OCI-M2 (cell line): ENCODE measurements around the gene UCK1.

ENCODE experiments used
- DNase-seq: peaks from one replicate; lab custom pipeline; 2025; ENCODE audit not compliant: unreplicated experiment; lab: John Stamatoyannopoulos, UW

UCK1 gene

DNA sequence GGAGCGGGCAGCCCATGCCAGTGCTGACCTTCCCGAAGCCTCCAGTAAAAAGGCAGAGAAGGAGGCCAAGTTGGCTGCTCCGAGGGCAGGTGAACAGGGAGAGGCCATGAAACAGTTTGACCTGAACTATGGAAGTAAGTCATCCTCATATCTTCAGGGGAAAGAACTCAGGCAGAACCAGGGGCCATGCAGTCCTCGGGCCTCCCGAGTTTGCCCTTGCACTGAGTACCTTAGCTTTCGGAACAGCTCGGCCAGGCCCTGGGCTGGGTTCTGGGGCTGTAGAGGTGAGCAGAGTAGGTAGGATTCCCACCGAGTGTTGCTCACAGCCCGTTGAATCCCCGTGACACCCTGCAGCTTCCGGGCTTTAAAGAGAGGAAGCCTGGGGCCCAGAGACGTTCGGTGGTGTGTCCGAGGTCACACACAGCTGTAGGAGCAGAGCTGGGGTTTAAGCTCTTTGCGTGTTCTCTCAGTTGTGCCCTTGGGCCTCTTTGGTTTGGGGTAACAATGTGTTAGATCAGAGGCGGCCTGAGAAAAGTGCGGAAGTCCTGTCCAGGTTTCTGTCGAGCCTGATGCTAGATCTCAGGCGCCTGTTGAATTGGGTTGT lies 53.1 kb downstream of the UCK1 start:
- DNase-seq: no peak

- no peak for DNase-seq
Measured at GRCh38 chr9:131477367-131477766, 53.7 kb downstream of the UCK1 start.

DNA sequence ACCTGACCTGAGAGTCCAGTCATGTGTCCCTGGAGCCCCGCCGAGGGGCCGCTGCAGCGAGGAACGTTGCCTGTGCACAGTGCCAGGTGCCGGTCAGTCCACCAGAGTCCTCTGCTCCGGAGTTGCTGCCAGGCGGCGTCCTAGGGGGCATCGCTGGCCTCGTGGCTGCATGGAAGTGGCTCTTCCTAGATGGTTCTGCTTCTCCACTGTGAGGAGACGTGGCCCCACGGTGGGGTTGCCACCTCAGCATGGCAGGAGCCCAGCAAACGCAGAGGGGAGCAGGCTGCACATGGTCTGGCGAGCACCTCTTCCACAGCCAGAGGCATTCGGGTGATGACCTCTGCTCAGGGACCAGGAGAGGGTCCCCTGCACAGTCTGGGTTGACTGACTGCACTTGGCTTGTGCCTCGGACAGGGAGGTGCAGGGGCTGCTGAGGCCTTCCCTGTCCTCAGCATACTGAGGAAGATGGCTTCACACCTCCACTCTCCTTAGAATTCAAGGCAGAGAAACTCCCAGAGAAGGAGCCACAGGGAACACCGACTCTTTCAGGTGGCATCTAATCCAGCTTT lies 54.2 kb downstream of the UCK1 start:
- no peak for DNase-seq

GRCh38 chr9:131475956-131476776 lies 54.9 kb downstream of the UCK1 start:
- no peak for DNase-seq

GRCh38 chr9:131475111-131475955 lies 55.7 kb downstream of the UCK1 start:
- DNase-seq: no peak

- DNase-seq: no peak
Measured at GRCh38 chr9:131474711-131475110, 56.4 kb downstream of the UCK1 start.

GRCh38 chr9:131473891-131474290 lies 57.2 kb downstream of the UCK1 start:
- DNase-seq: no peak
